HepG2 (cell line): ENCODE results near the gene CPNE5. TPM values are rescaled to one million over a fixed set of nuclear protein-coding genes. Genes with fewer than 3 reads are reported as not detected.
A peak's percentile ranks its signal among the peaks of the same experiment; 100 is the strongest.

Experiments
- AGO1 ChIP-seq: fragments of 200-400 bp; formaldehyde crosslinking; IDR thresholded peaks from 2 replicates; pipeline ENCODE4 v1.6.1; 2017; ENCODE audit warnings: mild to moderate bottlenecking, low read depth, low read length, moderate library complexity; ENCODE audit not compliant: poor library complexity, severe bottlenecking
- EED ChIP-seq: sonication (generic); formaldehyde crosslinking; IDR thresholded peaks from 2 replicates; pipeline ENCODE4 v1.5.0; 2020; ENCODE audit warnings: mild to moderate bottlenecking, missing genetic modification reagents
- FOXA3 ChIP-seq: IDR thresholded peaks from 2 replicates; pipeline ENCODE4 v1.6.1; 2016; ENCODE audit warnings: missing genetic modification reagents, missing compliant biosample characterization
- FOXP1 ChIP-seq, 2 experiments: fragments of 450-650 bp in 1 of 2; IDR thresholded peaks; 2 replicates each; pipeline ENCODE4 v1.6.1; 2017 to 2018; ENCODE audit warnings: antibody characterized with exemption in 1 of 2
- HDAC2 ChIP-seq: sonication (generic); formaldehyde crosslinking; IDR thresholded peaks from 2 replicates; pipeline ENCODE4 v1.4.0; 2020; ENCODE audit warnings: missing genetic modification reagents
- HNRNPL ChIP-seq: fragments of 200-400 bp; formaldehyde crosslinking; IDR thresholded peaks from 2 replicates; pipeline ENCODE4 v1.6.1; 2017; ENCODE audit warnings: mild to moderate bottlenecking, low read depth, low read length
- MLX ChIP-seq: IDR thresholded peaks from 2 replicates; pipeline ENCODE4 v1.6.1; 2016
- MXD1 ChIP-seq: sonication (generic); formaldehyde crosslinking; IDR thresholded peaks from 2 replicates; pipeline ENCODE4 v1.4.0; 2020; ENCODE audit warnings: mild to moderate bottlenecking, missing genetic modification reagents
- MXD3 ChIP-seq: IDR thresholded peaks from 2 replicates; pipeline ENCODE4 v1.6.1; 2016; ENCODE audit warnings: mild to moderate bottlenecking, missing biosample characterization, missing genetic modification reagents
- MZF1 ChIP-seq: sonication (generic); formaldehyde crosslinking; IDR thresholded peaks from 2 replicates; pipeline ENCODE4 v1.8.1; 2023; ENCODE audit warnings: mild to moderate bottlenecking, missing genetic modification reagents, borderline replicate concordance
- NR1H2 ChIP-seq: sonication (generic); formaldehyde crosslinking; IDR thresholded peaks from 2 replicates; pipeline ENCODE4 v1.8.1; 2022; ENCODE audit warnings: low read depth, missing genetic modification reagents, borderline replicate concordance
- SP4 ChIP-seq: sonication (generic); formaldehyde crosslinking; IDR thresholded peaks from 2 replicates; pipeline ENCODE4 v1.8.1; 2023; ENCODE audit warnings: mild to moderate bottlenecking, missing genetic modification reagents
- ZBTB33 ChIP-seq: sonication (generic); formaldehyde crosslinking; IDR thresholded peaks from 2 replicates; pipeline ENCODE4 v1.4.0; 2020; ENCODE audit warnings: missing genetic modification reagents
- ZMAT3 ChIP-seq: sonication (generic); formaldehyde crosslinking; conservative IDR thresholded peaks from 2 replicates; pipeline ENCODE4 v1.7.0; 2021; ENCODE audit warnings: missing genetic modification reagents
- ZMYM2 ChIP-seq: sonication (generic); formaldehyde crosslinking; IDR thresholded peaks from 2 replicates; pipeline ENCODE4 v1.8.0; 2022; ENCODE audit warnings: mild to moderate bottlenecking, missing genetic modification reagents
- ZNF275 ChIP-seq: sonication (generic); formaldehyde crosslinking; IDR thresholded peaks from 2 replicates; pipeline ENCODE4 v1.8.0; 2022; ENCODE audit warnings: missing genetic modification reagents, mild to moderate bottlenecking, inconsistent platforms, borderline replicate concordance
- ZNF510 ChIP-seq: sonication (generic); formaldehyde crosslinking; IDR thresholded peaks from 2 replicates; pipeline ENCODE4 v1.4.0; 2020; ENCODE audit warnings: low read depth, mild to moderate bottlenecking, missing genetic modification reagents
- ZNF564 ChIP-seq: sonication (generic); formaldehyde crosslinking; IDR thresholded peaks from 2 replicates; pipeline ENCODE4 v1.8.1; 2023; ENCODE audit warnings: mild to moderate bottlenecking, missing genetic modification reagents
- ZNF749 ChIP-seq: sonication (generic); formaldehyde crosslinking; IDR thresholded peaks from 2 replicates; pipeline ENCODE4 v1.8.0; 2022; ENCODE audit warnings: mild to moderate bottlenecking, missing genetic modification reagents, moderate library complexity, borderline replicate concordance
- ZNF772 ChIP-seq: sonication (generic); formaldehyde crosslinking; IDR thresholded peaks from 2 replicates; pipeline ENCODE4 v1.5.0; 2020; ENCODE audit warnings: mild to moderate bottlenecking, missing genetic modification reagents
- ZNF883 ChIP-seq: sonication (generic); formaldehyde crosslinking; IDR thresholded peaks from 2 replicates; pipeline ENCODE4 v1.5.1; 2020; ENCODE audit warnings: mild to moderate bottlenecking, missing genetic modification reagents; ENCODE audit errors: not compliant biosample characterization
- polyA plus RNA-seq, 8 experiments: library from polyadenylated mRNA; depleted of rRNA in 3 of 8; stranded (reverse) in 7 of 8; unstranded in 1 of 8; fragments of >200 nt; fragmentation: Illumina TruSeq in 4 of 8; extraction: Trizol in 4 of 8; gene quantifications; 2 replicates each; pipeline versions ENCODE4 v1.2.1 to v1.2.3, GENCODE V29; 2011 to 2016; ENCODE audit warnings: low read depth in 4 of 8, missing spikeins in 1 of 8, mixed read lengths in 1 of 8; ENCODE audit not compliant: insufficient read depth in 1 of 8
- total RNA-seq, 5 experiments: library from RNA; depleted of rRNA; stranded (reverse); fragments of >200 nt; fragmentation: Illumina TruSeq; extraction: Trizol; gene quantifications; 2 replicates each; pipeline ENCODE4 v1.2.3, GENCODE V29; 2016; ENCODE audit warnings: low read depth in 1 of 5

The CPNE5 gene
- total and polyA plus RNA-seq, 2 of the 13 experiments (the other 11 are each of a cell fraction or from before 2014, with no cell fraction given), result 0.16 TPM; not detected in 1

- peak; percentile 76; the same call in 1 of the 2 replicates for TF ChIP-seq HNRNPL
- TF ChIP-seq MLX, result no peak
- TF ChIP-seq ZMAT3 (CRISPR knock-in tag), result peak; percentile 66; the same call in 1 of the 2 replicates
- TF ChIP-seq ZBTB33 (CRISPR knock-in tag), result peak; percentile 62
- no peak for TF ChIP-seq ZNF510
- TF ChIP-seq NR1H2 (CRISPR knock-in tag), result peak; percentile 51; the same call in 1 of the 2 replicates
- TF ChIP-seq SP4, result 0 out of 2 replicates have a peak, but pooled peaks have one; percentile 36
- 0 out of 2 replicates have a peak, but pooled peaks have one; percentile 73 for TF ChIP-seq MZF1 (CRISPR knock-in tag)
- TF ChIP-seq HDAC2 (CRISPR knock-in tag), result peak; percentile 9; the same call in 1 of the 2 replicates
- peak; percentile 45; the same call in 1 of the 2 replicates for TF ChIP-seq FOXA3
- TF ChIP-seq FOXP1 (IDR thresholded peaks at IDR 0.05), result no peak
- TF ChIP-seq FOXP1 (CRISPR knock-in tag; IDR thresholded peaks at IDR 0.05), result 0 out of 2 replicates have a peak, but pooled peaks have one; percentile 16
- peak; percentile 25 for TF ChIP-seq AGO1
- TF ChIP-seq ZNF883 (CRISPR knock-in tag), result peak; percentile 4
- 0 out of 2 replicates have a peak, but pooled peaks have one; percentile 34 for TF ChIP-seq MXD3 (CRISPR knock-in tag)
- no peak for TF ChIP-seq ZNF749
- TF ChIP-seq EED, result peak; percentile 86; the same call in 1 of the 2 replicates
- TF ChIP-seq ZMYM2, result peak; percentile 14; the same call in 1 of the 2 replicates
- TF ChIP-seq ZNF772 (CRISPR knock-in tag), result 0 out of 2 replicates have a peak, but pooled peaks have one; percentile 44
- 0 out of 2 replicates have a peak, but pooled peaks have one; percentile 37 for TF ChIP-seq MXD1 (CRISPR knock-in tag)
- TF ChIP-seq ZNF275 (CRISPR knock-in tag), result 0 out of 2 replicates have a peak, but pooled peaks have one; percentile 57
- TF ChIP-seq ZNF564, result 0 out of 2 replicates have a peak, but pooled peaks have one; percentile 40
Observed at GRCh38 chr6:36840432-36841403, 1.5 kb upstream of the CPNE5 start (continued).
